ENCODE results near the gene COX20. TPM values are rescaled to one million over a fixed set of nuclear protein-coding genes. Genes with fewer than 3 reads are reported as not detected.

The COX20 gene
- total and polyA plus RNA-seq, 2 donors (not counting 3 experiments of a cell fraction or from before 2014, with no cell fraction given) = 17.1 to 30.2 TPM

GRCh38 chr1:244893836-244894235 is 58.4 kb downstream of the COX20 start:
- dilution Hi-C loops (cut with MboI; ENCODE audit: extremely low pct_ligation_motif_present, low sequenced_read_pairs) = no loop called here
- intact Hi-C loops (cut with micrococcal nuclease) = no loop called here
- Histone ChIP-seq H3K27me3 (ENCODE audit: control insufficient read depth in 2 of 2, insufficient read depth in 2 of 2, low read length in 2 of 2) (no peaks in the 10 kb centered on the region), H3K4me1 (ENCODE audit: control insufficient read depth, extremely low read depth, insufficient read depth, low read length) (peaks cover 6% of the 10 kb centered on the region), H3K4me2 (ENCODE audit: insufficient read depth, low read length) (no peak overlapping the region), H3K36me3 (ENCODE audit: control insufficient read depth in 2 of 2, extremely low read depth in 1 of 2, insufficient read depth in 2 of 2, low read length in 2 of 2) (no peaks in the 10 kb centered on the region), H3K9ac (replicated peaks; ENCODE audit: extremely low read depth, insufficient read depth, low read length) (no peak overlapping the region), H2AFZ (ENCODE audit: low read depth, low read length) (no peak overlapping the region), H3K27ac (ENCODE audit: insufficient read depth, low read depth, low read length) (no peak overlapping the region), H3K79me2 (ENCODE audit: control insufficient read depth, insufficient read depth, low read length) (no peaks in the 10 kb centered on the region), H3K4me3 (replicated peaks in 1 of 3; ENCODE audit: insufficient read depth in 1 of 3, low read depth in 1 of 3, low read length in 3 of 3) (no peak overlapping the region), H3K9me3 (replicated peaks; ENCODE audit: control insufficient read depth, insufficient read depth, low read length) (no peaks in the 10 kb centered on the region), H4K20me1 (replicated peaks; ENCODE audit: control insufficient read depth, extremely low read depth, insufficient read depth, low read length) (no peaks in the 10 kb centered on the region), H3K9me1 (replicated peaks; ENCODE audit: control insufficient read depth, extremely low read depth, insufficient read depth, low read length) (no peaks in the 10 kb centered on the region)
- ChIA-PET POLR2A (no interaction called here), CTCF (interaction anchor here (0.9 to 1.0 kb wide), 2 partner anchors 13 to 22 kb away, joined by 3 to 4 read pairs; no protein-coding TSS in a partner anchor)
- BruUV-seq (replicated peaks) = no TSS peak
- DNase-seq (ENCODE audit: low read depth, low spot score) (no peak), FAIRE-seq (no peak)
- TF ChIP-seq JUN (IDR thresholded peaks at IDR 0.05; ENCODE audit: borderline replicate concordance, insufficient read depth, insufficient read length, low read depth) (no peak), MAX (IDR thresholded peaks at IDR 0.05; ENCODE audit: insufficient read depth, insufficient read length) (no peak), MYC (IDR thresholded peaks at IDR 0.05; ENCODE audit: low read depth, low read length) (no peak), POLR2AphosphoS5 (IDR thresholded peaks at IDR 0.05; ENCODE audit: insufficient read depth, low read depth, low read length) (no peak), GATA2 (IDR thresholded peaks at IDR 0.05; ENCODE audit: insufficient read depth, insufficient read length, low read depth, low read length) (no peak), POLR2A (IDR thresholded peaks at IDR 0.05; ENCODE audit: low read depth, low read length) (no peak), FOS (IDR thresholded peaks at IDR 0.05; ENCODE audit: borderline replicate concordance, insufficient read depth, low read length) (no peak), EZH2 (IDR thresholded peaks at IDR 0.05; ENCODE audit: borderline replicate concordance, low read depth, low read length, severe bottlenecking) (no peak)
- TF ChIP-seq, protein P1, sequence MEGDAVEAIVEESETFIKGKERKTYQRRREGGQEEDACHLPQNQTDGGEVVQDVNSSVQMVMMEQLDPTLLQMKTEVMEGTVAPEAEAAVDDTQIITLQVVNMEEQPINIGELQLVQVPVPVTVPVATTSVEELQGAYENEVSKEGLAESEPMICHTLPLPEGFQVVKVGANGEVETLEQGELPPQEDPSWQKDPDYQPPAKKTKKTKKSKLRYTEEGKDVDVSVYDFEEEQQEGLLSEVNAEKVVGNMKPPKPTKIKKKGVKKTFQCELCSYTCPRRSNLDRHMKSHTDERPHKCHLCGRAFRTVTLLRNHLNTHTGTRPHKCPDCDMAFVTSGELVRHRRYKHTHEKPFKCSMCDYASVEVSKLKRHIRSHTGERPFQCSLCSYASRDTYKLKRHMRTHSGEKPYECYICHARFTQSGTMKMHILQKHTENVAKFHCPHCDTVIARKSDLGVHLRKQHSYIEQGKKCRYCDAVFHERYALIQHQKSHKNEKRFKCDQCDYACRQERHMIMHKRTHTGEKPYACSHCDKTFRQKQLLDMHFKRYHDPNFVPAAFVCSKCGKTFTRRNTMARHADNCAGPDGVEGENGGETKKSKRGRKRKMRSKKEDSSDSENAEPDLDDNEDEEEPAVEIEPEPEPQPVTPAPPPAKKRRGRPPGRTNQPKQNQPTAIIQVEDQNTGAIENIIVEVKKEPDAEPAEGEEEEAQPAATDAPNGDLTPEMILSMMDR (IDR thresholded peaks at IDR 0.05; ENCODE audit: extremely low read depth in 1 of 2, insufficient read depth in 1 of 2, low read depth in 1 of 2, low read length in 2 of 2) = no peak

Other genes starting within 250 kb of the COX20 start
- 37.2 TPM in 2 replicates for gene DESI2, start 182.5 kb upstream of the COX20 start, total RNA-seq
- gene DESI2, start 182.5 kb upstream of the COX20 start, polyA plus RNA-seq = 20.4 and 22.9 TPM in 2 replicates
- gene HNRNPU, start 28.9 kb downstream of the COX20 start, total RNA-seq = 398 and 417 TPM in 2 replicates
- 45.9 and 68.7 TPM in 2 replicates for gene HNRNPU, start 28.9 kb downstream of the COX20 start, polyA plus RNA-seq